Measurements from ENCODE around the gene PPP1R3C.

Gene PPP1R3C

DNA sequence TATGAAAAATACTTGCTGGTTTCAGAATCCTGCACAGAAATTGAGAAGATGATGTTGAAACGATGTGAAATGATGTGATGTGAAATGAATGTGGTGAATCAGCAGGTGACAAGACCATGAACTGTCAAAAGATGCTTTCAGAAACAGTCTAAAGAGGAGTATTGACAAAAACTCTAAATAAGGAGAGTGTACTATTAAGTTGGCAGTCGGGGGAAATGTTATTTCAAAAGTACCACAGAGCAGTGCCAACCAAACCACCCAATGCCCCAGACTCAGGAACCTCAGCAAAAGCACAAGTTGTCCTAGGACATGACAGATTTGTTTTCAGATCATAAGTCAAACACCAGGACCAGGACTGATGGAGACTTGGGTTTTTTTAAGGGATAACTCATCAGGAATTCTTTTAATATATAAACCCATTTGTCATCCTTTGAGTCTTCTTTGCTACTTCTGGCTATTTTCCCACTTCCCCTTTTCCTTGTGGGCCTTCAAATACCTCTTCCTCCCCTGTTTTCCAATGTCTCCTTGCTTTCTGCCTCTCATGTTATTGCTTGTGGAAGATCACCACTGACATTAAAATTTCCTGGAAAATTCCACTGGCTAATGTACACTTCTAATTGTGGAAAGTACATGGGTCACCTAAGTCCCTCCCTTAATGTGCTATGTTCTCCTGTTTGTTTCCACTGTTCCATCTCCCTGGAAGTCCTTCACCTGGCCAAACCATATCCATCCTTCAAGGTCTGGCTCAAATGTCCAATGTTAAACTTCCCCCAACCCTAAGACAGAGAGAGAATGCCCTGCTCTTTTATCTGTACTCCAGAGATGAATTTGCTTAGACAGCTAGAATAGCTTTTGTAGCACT is 10.2 kb upstream of the PPP1R3C start:
- TF ChIP-seq, protein P1, sequence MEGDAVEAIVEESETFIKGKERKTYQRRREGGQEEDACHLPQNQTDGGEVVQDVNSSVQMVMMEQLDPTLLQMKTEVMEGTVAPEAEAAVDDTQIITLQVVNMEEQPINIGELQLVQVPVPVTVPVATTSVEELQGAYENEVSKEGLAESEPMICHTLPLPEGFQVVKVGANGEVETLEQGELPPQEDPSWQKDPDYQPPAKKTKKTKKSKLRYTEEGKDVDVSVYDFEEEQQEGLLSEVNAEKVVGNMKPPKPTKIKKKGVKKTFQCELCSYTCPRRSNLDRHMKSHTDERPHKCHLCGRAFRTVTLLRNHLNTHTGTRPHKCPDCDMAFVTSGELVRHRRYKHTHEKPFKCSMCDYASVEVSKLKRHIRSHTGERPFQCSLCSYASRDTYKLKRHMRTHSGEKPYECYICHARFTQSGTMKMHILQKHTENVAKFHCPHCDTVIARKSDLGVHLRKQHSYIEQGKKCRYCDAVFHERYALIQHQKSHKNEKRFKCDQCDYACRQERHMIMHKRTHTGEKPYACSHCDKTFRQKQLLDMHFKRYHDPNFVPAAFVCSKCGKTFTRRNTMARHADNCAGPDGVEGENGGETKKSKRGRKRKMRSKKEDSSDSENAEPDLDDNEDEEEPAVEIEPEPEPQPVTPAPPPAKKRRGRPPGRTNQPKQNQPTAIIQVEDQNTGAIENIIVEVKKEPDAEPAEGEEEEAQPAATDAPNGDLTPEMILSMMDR (IDR thresholded peaks at IDR 0.05; ENCODE audit: insufficient read depth, low read depth, low read length, missing control alignments) = no peak
- no peak overlapping the region for H3K4me3 ChIP-seq (ENCODE audit: low read length)
- DNase-seq (ENCODE audit: low read depth) = peak; percentile 57

DNA sequence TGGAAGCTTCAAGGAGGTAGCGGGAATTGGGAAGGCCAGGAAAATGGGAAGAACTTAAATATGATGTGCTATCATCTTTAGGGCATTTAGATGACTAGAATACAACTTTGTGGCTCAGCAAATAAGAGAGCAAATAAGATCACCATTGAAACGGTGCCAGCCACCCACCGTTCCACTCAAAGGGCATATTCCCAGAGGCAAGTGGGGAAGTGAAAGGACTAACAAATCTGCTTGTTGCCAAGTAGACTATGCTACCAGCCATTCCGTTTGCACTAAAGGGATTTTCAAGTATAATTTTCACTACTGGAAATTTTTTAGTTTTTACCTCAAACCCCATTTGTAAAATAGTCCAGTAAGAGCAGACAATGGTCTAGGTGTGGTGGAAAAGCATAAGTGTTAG is 4.0 kb upstream of the PPP1R3C start:
- no peak overlapping the region for H3K4me3 ChIP-seq (ENCODE audit: low read length)
- no peak for DNase-seq (ENCODE audit: low read depth)
- TF ChIP-seq, protein P1 (IDR thresholded peaks at IDR 0.05; ENCODE audit: insufficient read depth, low read depth, low read length, missing control alignments) = no peak

DNA sequence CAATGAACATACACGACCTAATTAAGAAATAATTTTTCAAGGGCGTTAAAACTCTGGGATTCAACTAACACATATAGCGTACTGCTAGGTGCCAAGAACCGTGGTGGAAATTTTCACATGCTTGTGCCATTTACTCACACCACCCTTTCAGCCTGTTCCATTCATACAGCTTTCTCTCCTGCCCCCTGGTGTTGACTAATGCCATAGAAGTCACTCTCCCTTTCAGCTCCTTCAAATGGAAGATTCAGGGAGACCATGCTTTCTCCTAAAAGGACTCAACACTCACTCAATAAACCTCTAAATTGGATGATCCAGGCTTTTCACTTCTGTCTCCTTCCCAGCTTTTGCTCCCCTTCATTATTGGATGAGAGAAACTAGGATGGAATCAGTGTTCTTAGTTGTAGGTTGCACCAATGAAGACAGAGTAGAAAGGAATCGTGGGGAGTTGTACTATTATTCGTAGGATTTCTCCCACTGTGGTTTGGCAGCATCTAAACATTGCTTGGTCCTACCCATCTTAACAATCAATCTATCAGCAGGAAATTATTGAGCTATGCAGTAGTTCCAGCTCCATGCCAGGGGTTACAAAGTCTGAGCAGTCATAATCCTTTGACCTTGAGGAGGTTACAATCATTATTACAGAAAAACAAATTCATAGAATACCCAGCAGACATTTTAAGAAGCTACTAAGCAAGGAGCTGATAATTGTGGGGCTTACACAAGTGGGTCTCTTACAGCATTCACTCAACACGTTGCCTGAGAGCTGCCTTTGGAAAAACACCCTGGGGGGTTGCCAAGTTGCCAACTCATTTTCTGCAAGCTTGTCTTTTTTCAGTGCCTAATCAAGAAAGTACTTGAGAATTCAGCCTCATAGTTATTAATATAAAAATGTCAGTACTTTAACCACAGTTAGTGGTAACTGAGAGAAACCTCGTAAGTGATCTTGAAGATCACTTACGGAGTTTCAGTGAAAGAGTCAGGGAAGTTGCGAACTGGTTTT is 2.8 kb upstream of the PPP1R3C start:
- H3K4me3 ChIP-seq (ENCODE audit: low read length) = no peak overlapping the region
- peak; percentile 85 for DNase-seq (ENCODE audit: low read depth)
- TF ChIP-seq, protein P1 (IDR thresholded peaks at IDR 0.05; ENCODE audit: insufficient read depth, low read depth, low read length, missing control alignments) = peak; percentile 87

DNA sequence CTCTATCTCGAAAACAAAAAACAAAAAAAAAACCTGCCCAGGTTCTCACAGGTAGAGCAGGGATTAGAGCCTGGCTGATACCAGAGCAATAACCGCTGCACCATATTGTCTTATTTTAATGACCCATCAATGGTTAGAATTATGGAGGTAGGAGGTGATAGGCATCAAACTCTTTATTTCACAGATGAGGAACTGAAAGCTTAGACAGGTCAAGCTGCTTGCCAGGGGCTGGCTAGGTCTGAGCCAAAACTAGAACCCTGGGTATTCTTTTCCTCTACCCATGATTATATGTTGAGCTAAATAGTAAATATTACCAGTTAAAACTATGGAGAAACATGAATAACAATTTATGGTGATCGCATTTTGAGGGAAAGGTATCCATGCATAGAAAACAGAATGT is 2.0 kb upstream of the PPP1R3C start:
- H3K4me3 ChIP-seq (ENCODE audit: low read length) = no peak overlapping the region
- DNase-seq (ENCODE audit: low read depth) = no peak
- TF ChIP-seq, protein P1 (IDR thresholded peaks at IDR 0.05; ENCODE audit: insufficient read depth, low read depth, low read length, missing control alignments) = no peak

DNA sequence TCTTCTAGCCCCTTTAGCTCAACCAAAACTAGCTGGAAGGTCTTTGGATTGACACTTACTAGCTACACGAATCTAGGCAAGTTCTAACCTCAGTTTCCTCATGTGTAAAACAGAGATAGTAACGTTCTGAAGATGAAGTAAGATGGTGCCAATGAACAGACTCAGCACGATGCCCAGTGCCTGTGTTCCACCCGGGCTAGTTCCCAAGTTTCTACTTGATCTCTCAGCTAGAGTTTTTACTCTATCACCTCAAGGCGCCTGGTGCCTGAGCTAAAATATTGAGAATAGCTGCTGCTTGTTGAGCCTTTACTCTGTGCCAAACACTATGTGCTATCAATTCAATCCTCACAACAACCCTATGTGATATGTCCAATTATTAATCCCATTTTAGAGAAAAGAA is 1.4 kb upstream of the PPP1R3C start:
- no peak for DNase-seq (ENCODE audit: low read depth)
- TF ChIP-seq, protein P1 (IDR thresholded peaks at IDR 0.05; ENCODE audit: insufficient read depth, low read depth, low read length, missing control alignments) = no peak
- H3K4me3 ChIP-seq (ENCODE audit: low read length) = no peak overlapping the region

DNA sequence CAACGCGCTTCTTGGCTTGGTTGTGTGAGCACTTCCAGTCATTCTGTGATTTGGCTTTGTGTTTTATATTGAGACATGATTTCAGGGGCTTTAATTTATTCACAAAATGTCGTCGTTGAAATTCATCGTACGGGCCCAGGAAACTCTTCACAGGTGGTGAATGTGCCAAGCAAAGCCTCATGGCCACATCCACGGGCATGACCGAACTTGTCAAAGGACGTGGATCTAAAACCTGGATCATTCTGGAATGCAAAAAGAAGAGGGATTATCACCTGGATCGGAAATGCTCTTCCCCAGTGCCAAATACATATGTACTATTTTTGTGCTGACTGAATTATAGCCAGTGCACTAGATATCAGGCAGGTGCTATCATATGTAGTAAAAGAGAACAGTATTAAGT is 2.2 kb downstream of the PPP1R3C start:
- TF ChIP-seq, protein P1 (IDR thresholded peaks at IDR 0.05; ENCODE audit: insufficient read depth, low read depth, low read length, missing control alignments) = no peak
- no peak for DNase-seq (ENCODE audit: low read depth)
- H3K4me3 ChIP-seq (ENCODE audit: low read length) = no peak overlapping the region

All from epithelial cell of esophagus (primary cell).